Stimulated activated CD4-positive, alpha-beta T cell treated with anti-CD3 and anti-CD28 coated beads, Interleukin-1b, Interleukin-23, amount 100 ng/mL, for 4 hours (primary cell): ENCODE data around the gene DNAH7.
"Not testable (repeated sequence)": the region's sequence is repeated elsewhere in the genome, so short reads cannot be mapped to it uniquely, and the experiment has no call there.

Source experiments
- DNase-seq, 2 donors: peaks; one replicate each; pipeline ENCODE4 v3.0.0-alpha.2; 2020; ENCODE audit warnings: low read depth in 2 of 2

Gene DNAH7

DNA sequence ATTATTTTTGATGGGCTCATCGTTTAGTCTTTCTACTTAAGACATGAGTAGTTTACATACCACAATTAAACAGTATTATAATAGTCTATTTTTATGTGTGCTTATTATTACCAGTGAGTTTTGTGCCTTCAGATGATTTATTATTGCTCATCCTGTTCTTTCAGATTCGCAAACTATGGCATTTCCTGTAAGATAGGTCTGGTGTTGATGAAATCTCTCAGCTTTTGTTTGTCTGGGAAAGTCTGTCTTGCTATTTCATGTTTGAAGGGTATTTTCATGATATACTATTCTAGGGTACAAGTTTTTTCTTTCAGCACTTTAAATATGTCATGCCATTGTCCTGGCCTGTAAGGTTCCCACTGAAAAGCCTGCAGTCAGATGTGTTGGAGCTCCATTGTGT is 101.3 kb downstream of the DNAH7 start:
- no peak for DNase-seq

DNA sequence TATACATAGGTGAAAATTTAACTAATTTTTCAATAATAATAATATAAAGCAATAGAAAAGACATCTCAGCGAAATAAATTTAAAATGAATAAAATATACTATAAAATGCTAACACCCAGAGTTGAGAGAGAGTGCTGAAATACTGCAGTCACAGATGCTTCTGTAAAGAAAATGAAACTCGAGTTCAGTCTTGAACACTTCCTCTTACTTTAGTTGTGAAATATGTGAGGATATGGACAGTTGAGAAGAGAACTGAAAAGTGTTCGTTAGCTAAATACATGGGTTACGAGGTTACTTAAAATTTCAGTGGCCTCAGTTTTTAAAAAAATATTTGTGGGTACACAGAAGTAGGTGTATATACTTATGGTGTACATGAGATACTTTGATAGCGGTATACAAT is 106.8 kb downstream of the DNAH7 start:
- no peak for DNase-seq

GRCh38 chr2:195959341-195959740 is 109.3 kb downstream of the DNAH7 start:
- no peak for DNase-seq

- DNase-seq: no peak
Measured at GRCh38 chr2:195956725-195957124, 111.9 kb downstream of the DNAH7 start.

DNA sequence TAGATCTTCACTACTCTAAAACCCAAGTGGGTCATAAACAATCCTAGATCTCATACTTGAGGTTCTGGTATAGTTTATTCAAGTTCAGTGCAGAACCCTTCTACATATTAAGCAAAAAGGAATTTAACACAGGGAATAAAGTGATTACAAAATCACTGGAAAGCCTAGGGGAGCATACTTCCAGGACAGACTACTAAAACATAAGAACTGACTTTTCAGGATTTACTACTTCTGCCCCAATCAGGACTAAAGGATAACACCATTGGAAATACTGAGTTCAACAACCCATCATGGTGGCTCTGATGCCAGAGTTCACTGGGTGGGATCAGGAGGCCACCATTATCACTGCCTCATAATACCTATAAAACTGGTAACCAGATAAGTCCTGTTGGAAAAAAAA is 123.6 kb downstream of the DNAH7 start:
- no peak for DNase-seq

DNA sequence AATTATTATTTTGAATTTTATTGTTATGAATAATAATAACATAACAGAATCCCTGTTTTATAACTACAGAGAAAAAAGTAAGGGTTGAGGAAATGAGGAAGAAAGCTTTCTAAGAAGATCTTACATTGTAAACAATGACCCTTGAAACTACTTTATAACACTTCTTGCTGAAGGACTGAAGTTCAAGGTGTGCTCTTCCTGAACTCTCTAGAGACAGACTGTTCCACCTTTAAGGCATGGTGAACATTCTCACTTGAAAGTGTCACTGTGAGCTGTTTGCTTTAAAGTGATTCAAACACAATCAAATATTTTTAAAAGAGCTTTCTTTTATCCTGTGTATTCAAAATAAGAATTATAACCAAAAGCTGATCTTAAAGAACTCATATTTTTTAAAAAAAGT is 131.5 kb downstream of the DNAH7 start:
- DNase-seq: no peak

GRCh38 chr2:195934484-195934883 is 134.2 kb downstream of the DNAH7 start:
- DNase-seq: no peak

DNA sequence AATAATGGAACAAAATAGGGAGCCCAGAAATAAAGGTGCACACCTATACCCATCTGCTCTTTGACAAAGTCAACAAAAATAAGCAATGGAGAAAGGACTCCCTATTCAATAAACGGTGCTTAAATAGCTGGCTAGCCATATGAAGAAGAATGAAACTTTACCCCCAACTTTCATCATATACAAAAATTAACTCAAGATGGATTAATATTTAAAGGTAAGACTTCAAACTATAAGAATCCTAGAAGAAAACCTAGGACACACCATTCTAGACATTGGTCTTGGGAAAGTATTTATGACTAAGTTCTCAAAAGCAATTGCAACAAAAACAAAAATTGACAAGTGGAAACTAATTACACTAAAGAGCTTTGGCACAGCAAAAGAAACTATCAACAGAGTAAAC is 139.1 kb downstream of the DNAH7 start:
- DNase-seq: no peak

GRCh38 chr2:195925120-195925519 is 143.5 kb downstream of the DNAH7 start:
- DNase-seq: no peak

DNA sequence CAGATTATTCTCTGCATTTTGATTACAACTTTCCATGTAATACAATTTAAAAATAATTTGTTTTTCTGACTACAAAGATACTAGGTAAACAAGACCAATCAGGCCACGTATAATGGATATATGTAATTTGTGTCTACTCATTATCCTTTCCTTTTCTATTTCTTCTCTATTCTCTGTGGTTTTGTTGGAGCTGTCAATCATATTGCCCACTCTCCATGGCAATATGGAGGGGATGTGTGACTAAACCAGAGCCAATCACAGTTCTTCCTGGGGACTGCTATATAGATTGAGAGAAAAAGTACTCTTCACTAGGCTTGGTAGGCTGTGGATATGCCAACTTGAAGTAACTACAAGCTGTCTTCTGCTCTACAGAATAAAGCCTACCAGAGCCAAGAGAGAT is 144.7 kb downstream of the DNAH7 start:
- no peak for DNase-seq

DNA sequence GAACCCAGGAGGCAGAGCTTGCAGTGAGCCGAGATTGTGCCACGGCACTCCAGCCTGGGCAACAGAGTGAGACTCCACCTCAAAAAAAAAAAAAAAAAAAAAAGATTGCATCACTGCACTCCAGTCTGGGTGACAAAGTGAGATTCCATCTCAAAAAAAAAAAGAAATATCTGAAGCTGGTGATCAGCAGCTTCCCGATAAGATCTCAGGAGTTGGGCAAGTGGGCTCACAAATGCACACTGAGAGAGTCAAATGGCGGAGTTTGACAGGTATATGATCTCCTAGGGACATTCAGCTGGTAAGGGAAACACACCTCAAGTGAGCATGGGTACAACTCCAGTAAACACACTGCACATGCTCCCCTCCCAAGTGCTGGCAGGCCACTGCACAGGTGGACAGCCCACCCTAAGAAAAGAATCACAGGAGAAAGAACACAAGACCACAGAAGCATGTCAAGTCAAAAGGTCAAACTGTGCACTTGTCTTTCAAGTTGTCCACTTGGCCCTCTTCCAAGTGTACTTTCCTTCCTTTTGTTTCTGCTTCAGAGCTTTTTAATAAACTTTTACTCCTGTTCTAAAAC is 151.5 kb downstream of the DNAH7 start:
- not testable (repeated sequence) for DNase-seq

DNA sequence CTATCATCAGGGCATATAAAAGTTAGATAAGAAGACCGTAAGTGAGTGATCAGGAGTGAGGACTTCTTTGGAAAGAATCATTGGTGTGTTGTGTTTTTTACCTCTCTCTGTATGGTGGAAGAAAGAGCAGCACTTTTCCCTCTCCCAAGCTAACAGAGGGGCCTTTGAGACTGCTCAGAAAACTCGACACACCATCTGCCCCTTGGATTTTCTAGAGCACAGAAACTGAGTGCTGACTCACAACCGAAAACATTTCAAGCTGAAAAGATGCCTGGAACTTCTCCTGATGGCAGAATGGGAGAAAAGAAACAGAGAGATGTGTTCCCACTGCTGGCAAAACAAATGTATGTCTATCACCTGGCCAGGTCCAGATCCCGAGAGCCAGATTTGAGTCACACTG is 156.6 kb downstream of the DNAH7 start:
- no peak for DNase-seq

- no peak for DNase-seq
Measured at GRCh38 chr2:195910570-195910969, 158.1 kb downstream of the DNAH7 start.

DNA sequence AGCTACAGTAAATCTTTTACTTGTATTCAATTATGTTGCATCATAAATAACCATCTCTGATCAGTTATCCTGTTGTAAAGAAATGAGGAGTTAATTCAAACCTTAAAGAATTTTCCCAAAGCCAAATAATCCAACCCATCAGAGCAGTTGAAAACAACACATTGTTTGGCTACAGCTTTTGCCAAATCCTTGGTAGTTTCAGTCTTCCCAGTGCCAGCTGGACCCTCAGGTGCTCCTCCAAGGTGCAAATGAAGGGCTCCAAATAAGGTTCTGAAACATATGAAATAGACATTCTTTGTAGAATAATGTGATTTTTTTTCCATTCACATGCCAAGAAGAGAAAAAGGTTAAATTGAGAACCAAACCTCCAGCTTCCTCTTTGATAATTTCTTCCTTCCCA is 158.7 kb downstream of the DNAH7 start:
- DNase-seq: no peak

DNA sequence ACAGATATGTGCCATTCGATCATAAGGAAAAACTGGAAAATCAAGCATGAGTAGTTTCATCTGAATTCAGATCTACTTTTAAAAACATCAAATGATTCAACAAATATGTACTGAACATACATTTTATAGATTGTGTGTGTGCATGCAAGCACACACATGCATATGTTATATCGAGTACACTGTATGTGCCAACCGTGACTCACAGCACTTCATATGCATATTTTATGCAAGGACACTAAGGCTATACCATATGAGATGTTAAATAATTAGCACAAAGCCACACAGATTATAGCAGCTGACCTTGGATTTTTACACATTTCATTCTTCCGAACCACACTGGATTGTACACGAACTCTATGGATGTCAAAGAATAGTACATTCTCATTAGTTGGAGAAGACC is 161.2 kb downstream of the DNAH7 start:
- DNase-seq: no peak

DNA sequence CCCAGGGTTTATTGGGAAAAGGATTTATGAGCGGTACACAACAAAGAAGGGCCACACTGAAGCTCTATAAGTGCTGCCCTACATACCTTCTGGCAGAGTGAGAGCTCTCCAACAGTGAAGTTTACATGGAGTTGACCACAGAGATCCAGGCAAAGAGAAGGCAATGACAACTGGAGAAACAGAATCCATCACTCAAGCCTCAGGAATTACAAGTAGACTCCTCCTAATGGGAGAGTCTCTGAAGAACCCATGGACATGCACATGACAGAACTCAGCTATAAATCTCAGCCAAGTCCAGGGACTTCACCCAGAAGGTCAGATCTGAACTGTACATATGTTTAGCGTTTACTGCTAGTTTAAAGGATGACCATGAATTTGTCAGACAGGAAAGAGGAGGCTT is 164.7 kb downstream of the DNAH7 start:
- no peak for DNase-seq

DNA sequence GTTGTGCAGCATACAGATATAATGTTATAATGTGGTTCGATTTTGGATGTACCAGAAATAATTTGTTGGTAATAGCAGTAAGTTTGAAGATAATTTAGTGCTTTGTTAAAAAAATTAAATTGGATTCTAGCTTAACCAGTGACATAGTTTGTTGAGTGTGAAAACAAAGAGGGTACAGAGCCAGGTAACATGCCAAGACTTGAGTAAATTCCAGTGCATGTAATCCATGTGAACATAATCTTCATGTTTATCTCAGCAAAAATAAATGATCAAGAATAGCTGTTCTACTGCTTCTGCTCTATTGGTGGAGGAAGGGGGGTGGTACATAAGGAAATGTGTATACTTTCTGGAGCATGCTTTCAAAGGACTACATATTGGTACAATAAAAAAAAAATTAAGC is 165.8 kb downstream of the DNAH7 start:
- no peak for DNase-seq

DNA sequence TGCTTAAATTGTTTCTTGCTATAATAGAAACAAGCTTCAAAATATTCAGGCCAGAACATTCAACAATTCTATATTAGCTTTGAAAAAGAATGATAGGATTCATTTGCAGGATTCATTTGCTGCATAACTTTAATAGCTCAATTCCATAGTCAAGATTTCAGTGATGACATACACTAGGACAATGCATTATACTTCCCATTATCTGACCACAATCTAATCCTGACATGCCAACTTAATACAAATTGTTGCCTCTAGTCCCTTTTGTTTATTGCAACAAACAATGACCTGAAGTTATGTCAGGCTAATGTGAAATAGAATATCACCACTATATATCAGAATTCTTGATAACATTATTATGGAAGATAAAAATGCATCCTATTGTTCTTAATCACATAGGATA is 169.4 kb downstream of the DNAH7 start:
- no peak for DNase-seq

DNA sequence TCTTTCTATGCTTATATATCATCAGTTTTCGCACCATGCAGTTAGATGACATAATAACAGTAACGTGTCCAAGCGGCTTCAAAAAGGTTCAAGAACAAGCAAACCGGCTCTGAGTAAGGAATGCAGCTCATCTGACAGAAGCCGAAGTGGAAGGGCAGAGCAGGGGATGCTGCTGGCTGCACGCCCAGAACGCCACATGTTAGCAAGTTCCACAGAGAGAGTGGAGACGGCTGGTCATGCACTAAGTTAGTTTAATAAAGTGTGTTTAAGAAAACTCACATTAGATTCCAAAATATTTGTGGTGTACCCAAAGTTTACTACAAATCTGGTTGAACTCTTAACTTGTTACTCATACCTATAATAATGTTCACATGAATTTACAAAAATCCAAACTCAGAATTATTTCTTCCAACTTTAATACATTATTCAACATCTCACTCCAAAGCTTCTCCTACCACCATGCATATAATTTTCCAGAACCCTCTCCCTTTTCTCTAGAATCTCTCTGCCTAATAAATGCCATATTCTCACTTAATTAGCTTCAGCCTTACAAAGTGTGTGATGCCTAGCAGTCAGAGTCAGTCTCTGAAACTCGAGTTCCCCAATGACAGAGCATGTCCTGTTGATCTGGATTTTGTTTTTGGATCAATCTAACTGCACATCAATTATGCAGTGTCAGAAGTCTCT is 170.0 kb downstream of the DNAH7 start:
- no peak for DNase-seq

DNA sequence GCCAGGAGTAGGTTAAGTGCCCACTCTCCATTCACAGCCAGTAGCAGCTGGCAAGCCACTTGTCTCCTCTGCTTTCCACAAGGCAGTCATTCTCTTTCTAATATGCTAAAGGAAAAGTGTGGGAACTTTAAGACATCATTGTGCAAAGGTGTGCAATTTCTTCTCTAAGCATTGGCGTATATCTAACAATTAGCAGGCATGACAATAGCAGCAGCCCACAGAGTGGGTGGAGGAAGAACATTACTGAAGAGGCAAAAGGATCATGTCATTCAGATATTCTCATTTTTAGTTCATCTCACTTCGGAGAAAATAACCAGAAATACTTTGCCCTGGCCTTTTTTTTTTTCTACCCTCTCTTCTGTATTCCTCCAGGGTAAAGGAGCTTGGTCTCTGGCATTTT is 177.6 kb downstream of the DNAH7 start:
- no peak for DNase-seq

DNA sequence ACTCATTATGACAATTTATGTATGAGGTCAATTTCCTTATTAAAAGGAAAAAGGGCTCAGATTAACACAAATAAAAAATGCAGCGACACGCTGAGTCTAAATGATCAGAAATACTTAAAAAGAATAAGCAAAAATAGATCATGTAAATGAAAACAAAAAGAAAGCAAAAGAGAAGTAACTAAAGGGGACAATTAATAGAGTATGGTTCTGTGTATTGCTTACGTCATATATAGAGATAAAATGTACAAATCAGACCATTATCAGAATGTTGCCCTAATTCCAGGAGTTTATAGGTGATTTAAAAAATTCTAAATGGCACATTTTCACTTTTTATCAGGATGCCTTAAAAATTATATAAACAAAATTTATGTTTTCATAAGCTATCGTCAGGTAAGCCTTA is 189.5 kb downstream of the DNAH7 start:
- DNase-seq: no peak

GRCh38 chr2:195871326-195871725 is 197.3 kb downstream of the DNAH7 start:
- DNase-seq: no peak

GRCh38 chr2:195864316-195864715 is 204.3 kb downstream of the DNAH7 start:
- DNase-seq: no peak

DNA sequence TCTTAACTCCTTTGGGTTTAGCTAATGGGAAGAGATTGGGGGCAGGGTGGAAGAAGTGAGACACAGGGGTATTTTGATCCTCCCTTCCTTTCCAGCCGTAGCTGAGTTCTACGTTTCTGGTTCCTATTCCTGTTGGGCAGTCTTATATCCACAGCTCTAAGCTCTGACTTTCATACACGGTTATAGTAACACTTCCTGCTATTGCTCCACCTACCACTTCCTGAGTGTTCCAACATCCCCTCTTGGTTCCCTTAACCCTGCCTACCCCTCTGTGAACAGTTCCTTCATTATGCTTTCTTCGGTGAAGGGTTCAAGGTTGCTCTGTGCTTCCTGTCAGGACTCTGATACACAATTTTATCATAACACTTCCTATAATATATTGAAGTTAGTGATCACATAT is 205.1 kb downstream of the DNAH7 start:
- DNase-seq: no peak
